KBM-7 (cell line): ENCODE measurements around the gene TKFC.

Source experiments
- DNase-seq: peaks from one replicate; pipeline ENCODE4 v3.0.0-alpha.2; 2015
- in situ Hi-C: fragments of 300-500 bp; cut with MboI; formaldehyde crosslinking; loops from 2 replicates; pipeline ENCODE4 v1.14.3; 2020; ENCODE audit warnings: low sequenced_read_pairs, low pct_unique_long_range_greater_than_20kb, mixed read lengths

The TKFC gene

DNA sequence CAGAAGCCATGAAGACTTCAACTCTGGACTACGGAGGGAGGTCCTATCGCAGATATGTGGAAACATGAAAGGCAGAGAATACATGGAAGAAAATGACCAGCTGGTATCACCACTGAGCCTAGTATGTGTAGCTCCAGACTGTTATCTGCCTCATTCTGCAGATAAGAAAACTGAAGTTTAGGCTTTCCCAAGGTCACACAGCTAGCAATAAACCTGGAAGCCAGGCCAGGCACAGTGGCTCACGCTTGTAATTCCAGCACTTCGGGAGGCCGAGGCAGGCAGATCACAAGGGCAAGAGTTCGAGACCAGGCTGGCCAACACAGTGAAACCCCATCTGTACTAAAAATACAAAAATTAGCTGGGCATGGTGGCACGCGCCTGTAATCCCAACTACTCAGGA is 22.3 kb upstream of the TKFC start:
- in situ Hi-C loops, result no loop called here
- DNase-seq, result no peak

DNA sequence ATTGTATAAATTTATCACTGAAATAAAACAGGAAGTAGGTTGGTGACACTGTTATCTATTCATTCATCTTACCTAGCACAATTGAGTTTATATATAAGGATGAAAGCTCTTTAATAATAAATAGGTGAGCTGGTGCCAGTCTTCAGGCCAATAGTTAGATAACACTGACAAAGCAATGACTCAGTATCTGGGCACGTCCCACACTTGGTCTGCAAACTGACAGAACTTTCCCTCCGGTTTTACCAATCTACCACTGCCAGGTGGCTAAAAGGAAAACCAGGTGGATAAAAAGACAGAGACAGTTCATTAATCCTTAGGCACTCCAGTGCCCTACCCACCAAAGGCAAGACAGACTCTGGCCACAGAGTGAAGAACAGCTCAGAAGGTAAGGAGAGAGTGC is 17.8 kb upstream of the TKFC start:
- in situ Hi-C loops, result no loop called here
- no peak for DNase-seq

GRCh38 chr11:61325649-61326414 is 7.2 kb upstream of the TKFC start:
- in situ Hi-C loops, result no loop called here
- DNase-seq, result no peak

- DNase-seq, result no peak
- in situ Hi-C loops, result no loop called here
These were observed 5.4 kb upstream of the TKFC start for GRCh38 chr11:61327669-61328071.

DNA sequence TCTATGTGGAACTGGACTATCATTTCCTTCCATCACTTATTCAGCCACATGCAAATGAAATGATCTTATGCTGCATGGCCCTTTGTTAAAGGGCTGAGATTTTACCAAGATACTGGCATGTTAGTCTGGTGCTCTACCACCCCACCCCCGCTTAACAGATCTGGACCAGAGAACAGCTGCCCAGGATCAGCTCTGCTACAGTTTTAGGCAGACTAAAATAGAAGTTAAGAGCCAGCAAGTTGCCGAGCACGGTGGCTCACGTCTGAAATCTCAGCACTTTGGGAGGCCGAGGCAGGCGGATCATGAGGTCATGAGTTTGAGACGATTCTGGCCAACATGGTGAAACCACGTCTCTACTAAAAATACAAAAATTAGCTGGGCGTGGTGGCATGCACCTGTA is 4.7 kb upstream of the TKFC start:
- no peak for DNase-seq
- in situ Hi-C loops, result no loop called here

GRCh38 chr11:61329871-61330270 is 3.2 kb upstream of the TKFC start:
- no peak for DNase-seq
- in situ Hi-C loops, result no loop called here

DNA sequence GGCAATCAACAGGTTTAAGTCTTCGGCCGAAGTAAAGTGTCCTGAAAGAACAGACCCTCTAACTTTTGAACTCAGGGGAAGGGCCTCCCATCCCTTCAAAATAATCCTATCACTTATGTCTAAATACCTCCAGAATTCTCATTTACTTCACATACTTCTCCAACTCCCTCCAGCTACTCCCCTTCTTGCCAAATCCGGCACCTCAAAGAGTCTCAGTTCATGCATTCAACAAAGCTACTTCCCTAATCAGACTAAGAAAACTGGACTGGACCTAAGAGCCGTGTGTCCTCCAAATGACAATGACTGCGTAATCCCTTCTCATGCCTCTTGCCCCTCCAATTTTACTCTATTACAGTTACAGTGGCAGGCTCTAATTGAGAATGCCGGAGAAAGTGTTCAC is 1.4 kb upstream of the TKFC start:
- DNase-seq, result peak; percentile 34
- in situ Hi-C loops, result no loop called here

DNA sequence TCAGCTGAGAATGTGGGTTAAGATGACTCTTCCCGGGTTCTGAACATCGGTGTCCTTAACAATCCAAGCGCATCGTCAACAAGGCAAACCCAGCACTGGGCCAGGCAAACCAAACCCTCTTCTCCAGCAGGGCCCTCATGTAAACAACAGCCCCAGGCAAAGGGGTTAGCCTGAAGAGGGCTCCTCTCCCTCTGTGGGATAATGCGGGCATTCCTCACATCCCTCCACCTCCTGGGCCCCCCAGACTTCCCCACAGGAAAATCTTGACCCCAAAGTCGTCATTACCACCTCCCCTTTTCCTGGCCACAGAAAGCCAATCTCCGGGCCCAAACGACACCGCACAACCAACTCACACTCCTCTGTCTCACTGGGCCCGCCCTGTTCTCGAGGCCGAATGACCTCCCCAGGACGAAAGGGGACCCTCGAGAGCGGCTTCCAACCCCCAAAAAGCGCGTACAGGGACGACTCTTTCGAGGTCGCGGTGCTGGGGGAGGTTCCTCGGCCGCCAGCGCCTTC is 689 bp upstream of the TKFC start:
- DNase-seq, result peak; percentile 28
- in situ Hi-C loops, result no loop called here

- no peak for DNase-seq
- in situ Hi-C loops, result no loop called here
These were observed 764 bp downstream of the TKFC start for GRCh38 chr11:61333550-61334433.

GRCh38 chr11:61334434-61335354 is 1.7 kb downstream of the TKFC start:
- in situ Hi-C loops, result no loop called here
- DNase-seq, result no peak

GRCh38 chr11:61335355-61335710 is 2.3 kb downstream of the TKFC start:
- DNase-seq, result no peak
- in situ Hi-C loops, result no loop called here

- in situ Hi-C loops, result no loop called here
- peak; percentile 91 for DNase-seq
These were observed 3.3 kb downstream of the TKFC start for GRCh38 chr11:61336171-61336935.

DNA sequence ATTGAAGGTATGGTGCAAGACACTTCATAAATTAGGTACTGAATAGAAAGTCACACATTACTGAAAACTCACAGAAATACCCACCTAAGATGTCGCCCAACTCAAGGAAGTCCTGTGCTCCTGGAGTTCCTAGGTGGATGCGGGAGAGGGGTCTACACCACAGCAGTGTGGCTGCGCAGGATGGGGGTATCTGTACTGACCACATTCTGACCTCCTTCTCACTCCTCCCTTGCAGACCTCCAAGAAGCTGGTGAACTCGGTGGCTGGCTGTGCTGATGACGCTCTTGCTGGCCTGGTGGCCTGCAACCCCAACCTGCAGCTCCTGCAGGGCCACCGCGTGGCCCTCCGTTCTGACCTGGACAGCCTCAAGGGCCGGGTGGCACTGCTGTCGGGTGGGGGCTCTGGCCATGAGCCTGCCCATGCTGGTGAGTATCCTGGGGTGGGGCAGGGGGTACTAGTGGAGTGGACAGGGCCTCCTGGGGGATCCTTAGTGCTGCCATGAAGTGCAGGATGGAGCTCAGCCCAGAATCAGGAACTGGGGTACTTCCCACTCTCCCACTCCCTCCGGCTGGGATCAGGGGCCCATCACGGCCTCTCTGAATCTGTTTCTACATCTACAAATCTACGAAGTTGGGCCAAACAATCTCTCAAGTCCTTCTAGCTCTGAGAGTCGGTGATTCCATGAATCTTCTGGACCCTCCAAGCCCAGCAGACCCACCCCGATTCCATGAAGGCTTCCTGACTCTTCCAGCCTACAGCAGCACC is 4.9 kb downstream of the TKFC start:
- no peak for DNase-seq
- in situ Hi-C loops, result no loop called here

DNA sequence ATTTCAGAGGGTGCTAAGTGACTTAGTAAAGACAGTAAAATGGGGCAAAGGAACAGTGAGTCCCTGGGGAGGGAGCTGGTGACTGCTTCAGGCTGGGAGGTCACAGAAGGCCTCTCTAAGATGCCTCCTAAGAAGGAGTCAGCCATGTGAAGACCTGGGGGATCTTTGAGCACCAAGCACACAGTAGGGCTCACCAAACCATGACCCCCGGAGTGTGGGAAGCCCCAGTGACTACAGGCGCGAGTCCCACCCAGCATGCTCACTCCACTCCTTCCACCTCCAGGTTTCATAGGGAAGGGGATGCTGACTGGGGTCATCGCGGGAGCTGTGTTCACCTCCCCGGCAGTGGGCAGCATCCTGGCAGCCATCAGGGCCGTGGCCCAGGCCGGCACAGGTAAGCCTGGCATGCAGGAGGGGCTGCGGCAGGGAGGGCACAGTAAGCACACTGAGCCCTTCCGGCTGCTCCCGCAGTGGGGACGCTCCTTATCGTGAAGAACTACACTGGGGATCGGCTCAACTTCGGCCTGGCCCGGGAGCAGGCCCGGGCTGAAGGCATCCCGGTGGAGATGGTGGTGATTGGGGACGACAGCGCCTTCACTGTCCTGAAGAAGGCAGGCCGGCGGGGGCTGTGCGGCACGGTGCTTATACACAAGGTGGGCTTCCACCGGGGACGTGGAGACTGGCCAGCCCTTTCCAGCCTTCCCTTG is 5.9 kb downstream of the TKFC start:
- DNase-seq, result no peak
- in situ Hi-C loops, result no loop called here

GRCh38 chr11:61339490-61339878 is 6.5 kb downstream of the TKFC start:
- no peak for DNase-seq
- in situ Hi-C loops, result no loop called here

GRCh38 chr11:61340979-61341378 is 8.0 kb downstream of the TKFC start:
- no peak for DNase-seq
- in situ Hi-C loops, result no loop called here

- in situ Hi-C loops, result no loop called here
- no peak for DNase-seq
These were observed 8.7 kb downstream of the TKFC start for GRCh38 chr11:61341706-61342105.
